ENCODE results near the gene ALG9. TPM values are rescaled to one million over a fixed set of nuclear protein-coding genes. Genes with fewer than 3 reads are reported as not detected.

The ALG9 gene
- total and polyA plus RNA-seq, 2 of the 4 experiments (the other 2 are of a cell fraction), result 20.7 to 35.7 TPM

DNA sequence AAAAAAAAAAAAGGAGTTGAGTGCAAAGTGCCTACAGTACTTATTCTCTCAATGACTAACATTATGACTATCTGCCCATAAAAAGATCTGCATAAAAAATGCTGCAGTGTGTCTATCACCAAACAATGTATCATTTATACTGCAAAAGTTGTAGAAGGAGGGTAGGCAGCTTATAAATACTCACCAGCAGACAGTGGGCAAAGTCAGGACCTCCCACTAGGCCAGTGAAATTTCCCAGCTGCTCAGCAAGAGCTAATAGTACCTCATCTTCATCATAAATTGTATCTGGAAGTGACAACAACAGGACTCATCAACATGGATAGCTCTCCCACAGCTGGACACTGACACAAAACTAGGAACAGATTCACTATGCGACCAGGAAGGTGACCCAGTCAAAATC lies 106.8 kb downstream of the ALG9 start:
- in situ Hi-C loops (cut with MboI; ENCODE audit: low sequenced_read_pairs) (no loop called here), dilution Hi-C loops (cut with HindIII; ENCODE audit: low sequenced_read_pairs, unreplicated experiment) (no loop called here)
- H3K27ac ChIP-seq (ENCODE audit: insufficient read depth, low read length), result peak overlapping the region; percentile 67; the same call in 1 of the 2 replicates

More for the DNA sequence above, 106.8 kb downstream of the ALG9 start:
- Histone ChIP-seq H2BK120ac (ENCODE audit: low read depth, low read length) (peak overlapping the region; percentile 1; the same call in 1 of the 2 replicates), H3K4me2 (ENCODE audit: low read depth, low read length) (peak overlapping the region; percentile 84), H3K18ac (ENCODE audit: low read depth, low read length) (no peak overlapping the region), H3K4ac (ENCODE audit: low read depth, low read length) (no peak overlapping the region; the same call in 1 of the 2 replicates), H2BK20ac (ENCODE audit: low read depth, low read length) (no peak overlapping the region), H3K9ac (ENCODE audit: low read depth, low read length) (peak overlapping the region; percentile 95), H4K8ac (ENCODE audit: low read depth in 2 of 2, low read length in 2 of 2) (peak overlapping the region in 1 of 2 experiments; percentile 45; a peak in 1 of 4 replicates), H4K20me1 (ENCODE audit: insufficient read depth, low read length) (peaks cover 4% of the 10 kb centered on the region), H3K4me3 (ENCODE audit: insufficient read depth, low read depth, low read length) (peak overlapping the region; percentile 83), H4K5ac (ENCODE audit: low read depth, low read length) (no peak overlapping the region), H2BK5ac (ENCODE audit: low read depth, low read length, poor library complexity, severe bottlenecking) (peak overlapping the region; percentile 71), H3K9me1 (ENCODE audit: insufficient read depth, low read length) (peaks cover 3% of the 10 kb centered on the region; the same call in 1 of the 2 replicates), H3K9me3 (ENCODE audit: control insufficient read depth, insufficient read depth, low read length) (no peaks in the 10 kb centered on the region), H2AK5ac (ENCODE audit: low read depth, low read length) (peak overlapping the region; percentile 54; the same call in 1 of the 2 replicates), H2AFZ (replicated peaks; ENCODE audit: low read length, poor library complexity) (no peak overlapping the region), H2AK9ac (replicated peaks; ENCODE audit: low read depth, low read length, poor library complexity) (no peak overlapping the region), H3K14ac (replicated peaks; ENCODE audit: low read depth, low read length) (peak overlapping the region; percentile 85), H4K91ac (ENCODE audit: insufficient read depth, low read depth, low read length) (0 out of 2 replicates have a peak overlapping the region, but pooled peaks have one; percentile 18), H3K56ac (ENCODE audit: extremely low read depth, insufficient read depth, low read length) (peak overlapping the region; percentile 24; the same call in 1 of the 2 replicates), H3K23ac (ENCODE audit: low read depth, low read length) (peak overlapping the region; percentile 92), H3K4me1 (ENCODE audit: control insufficient read depth, insufficient read depth, low read length) (peaks cover 8% of the 10 kb centered on the region; the same call in 1 of the 2 replicates), H3K36me3 (ENCODE audit: control insufficient read depth, insufficient read depth, low read length) (peaks cover 34% of the 10 kb centered on the region), H3K27me3 (ENCODE audit: control insufficient read depth, insufficient read depth, low read length) (no peaks in the 10 kb centered on the region), H2BK15ac (ENCODE audit: low read depth, low read length) (0 out of 3 replicates have a peak overlapping the region, but pooled peaks have one; percentile 17), H3K79me1 (ENCODE audit: low read depth in 1 of 2, low read length in 2 of 2) (peaks cover 29 to 62% of the 10 kb centered on the region in 2 experiments)
- WGBS, 2 experiments (ENCODE audit: extremely low coverage in 2 of 2, insufficient read length in 1 of 2), result no CpG with 5 or more reads among the region's 1 CpG
- intact Hi-C loops (cut with micrococcal nuclease), result loop anchor here (5.0 kb wide), 1 partner anchor 47 kb away; no protein-coding TSS in a partner anchor
- POLR2A ChIA-PET (ENCODE audit: unreplicated experiment), result no interaction called here
- TF ChIP-seq MAFK (IDR thresholded peaks at IDR 0.05; ENCODE audit: low read depth, low read length) (no peak), NFE2L2 (IDR thresholded peaks at IDR 0.05; ENCODE audit: low read depth, low read length) (no peak), RAD21 (IDR thresholded peaks at IDR 0.05; ENCODE audit: low read length) (no peak), BHLHE40 (IDR thresholded peaks at IDR 0.05; ENCODE audit: low read depth, low read length) (no peak), FOS (IDR thresholded peaks at IDR 0.05; ENCODE audit: low read depth, low read length) (no peak), RFX5 (IDR thresholded peaks at IDR 0.05; ENCODE audit: low read depth, low read length) (no peak), MAZ (IDR thresholded peaks at IDR 0.05; ENCODE audit: borderline replicate concordance, low read depth, low read length) (no peak), MXI1 (IDR thresholded peaks at IDR 0.05; ENCODE audit: borderline replicate concordance, low read depth, low read length) (no peak), CHD1 (IDR thresholded peaks at IDR 0.05; ENCODE audit: low read depth, low read length) (no peak)
- TF ChIP-seq, protein P1, sequence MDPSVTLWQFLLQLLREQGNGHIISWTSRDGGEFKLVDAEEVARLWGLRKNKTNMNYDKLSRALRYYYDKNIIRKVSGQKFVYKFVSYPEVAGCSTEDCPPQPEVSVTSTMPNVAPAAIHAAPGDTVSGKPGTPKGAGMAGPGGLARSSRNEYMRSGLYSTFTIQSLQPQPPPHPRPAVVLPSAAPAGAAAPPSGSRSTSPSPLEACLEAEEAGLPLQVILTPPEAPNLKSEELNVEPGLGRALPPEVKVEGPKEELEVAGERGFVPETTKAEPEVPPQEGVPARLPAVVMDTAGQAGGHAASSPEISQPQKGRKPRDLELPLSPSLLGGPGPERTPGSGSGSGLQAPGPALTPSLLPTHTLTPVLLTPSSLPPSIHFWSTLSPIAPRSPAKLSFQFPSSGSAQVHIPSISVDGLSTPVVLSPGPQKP (IDR thresholded peaks at IDR 0.05; ENCODE audit: borderline replicate concordance, low read depth, low read length), result no peak
- TF ChIP-seq, protein P2, sequence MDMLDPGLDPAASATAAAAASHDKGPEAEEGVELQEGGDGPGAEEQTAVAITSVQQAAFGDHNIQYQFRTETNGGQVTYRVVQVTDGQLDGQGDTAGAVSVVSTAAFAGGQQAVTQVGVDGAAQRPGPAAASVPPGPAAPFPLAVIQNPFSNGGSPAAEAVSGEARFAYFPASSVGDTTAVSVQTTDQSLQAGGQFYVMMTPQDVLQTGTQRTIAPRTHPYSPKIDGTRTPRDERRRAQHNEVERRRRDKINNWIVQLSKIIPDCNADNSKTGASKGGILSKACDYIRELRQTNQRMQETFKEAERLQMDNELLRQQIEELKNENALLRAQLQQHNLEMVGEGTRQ (IDR thresholded peaks at IDR 0.05; ENCODE audit: low read depth, low read length), result no peak
- BruUV-seq (replicated peaks), result no TSS peak
- CTCF ChIA-PET, result interaction anchor here (0.7 to 1.2 kb wide), 4 partner anchors 12 to 178 kb away, joined by 3 to 9 read pairs (median 4); no protein-coding TSS in a partner anchor
- peak; percentile 51 for DNase-seq
- no peak for ATAC-seq (ENCODE audit: low read depth)
